ENCODE data around the gene RILPL1.
"Not testable (repeated sequence)": the region's sequence is repeated elsewhere in the genome, so short reads cannot be mapped to it uniquely, and the experiment has no call there.

Gene RILPL1

DNA sequence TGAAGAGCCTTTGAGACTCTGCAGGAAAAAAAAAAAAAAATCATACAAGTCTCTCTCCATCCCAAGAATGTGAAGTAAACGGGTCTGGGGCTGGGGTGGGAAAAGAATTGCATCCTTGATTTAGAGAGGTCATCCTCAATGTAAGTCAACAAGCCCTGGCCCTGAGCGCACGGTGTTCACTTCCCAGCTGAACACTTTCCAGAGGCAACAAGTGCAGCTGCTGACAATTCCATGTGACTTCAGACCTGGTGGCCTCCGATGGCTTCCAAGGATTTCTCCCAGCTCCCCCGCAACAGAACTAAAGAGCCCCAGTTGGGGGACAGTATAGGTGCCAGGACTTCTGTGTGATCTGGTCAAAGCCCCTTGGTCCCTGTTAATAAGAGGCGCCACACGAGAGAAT lies 2.4 kb downstream of the RILPL1 start:
- no peak for DNase-seq (ENCODE audit: low read depth in 1 of 2, low spot score in 1 of 2)

DNA sequence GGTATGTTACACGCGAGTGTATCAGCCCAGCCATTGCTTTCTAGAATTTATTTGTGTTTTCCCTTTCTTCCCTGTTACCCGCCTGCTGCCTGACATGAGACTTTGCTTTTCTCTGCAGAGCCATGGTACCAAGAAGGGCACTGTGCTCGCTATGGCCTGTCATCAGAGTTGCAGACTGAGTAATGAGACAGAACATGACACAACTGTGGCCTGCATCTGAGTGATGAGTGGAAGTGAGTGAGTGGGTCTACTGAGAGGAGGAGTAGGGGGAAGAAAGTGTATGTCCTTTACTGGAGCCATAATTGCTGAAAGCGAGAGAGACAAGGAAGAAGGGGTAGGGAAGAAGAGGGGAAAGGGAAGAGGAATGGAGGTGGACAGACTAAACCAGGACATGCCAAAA lies 2.9 kb downstream of the RILPL1 start:
- no peak for DNase-seq (ENCODE audit: low read depth in 1 of 2, low spot score in 1 of 2)

DNA sequence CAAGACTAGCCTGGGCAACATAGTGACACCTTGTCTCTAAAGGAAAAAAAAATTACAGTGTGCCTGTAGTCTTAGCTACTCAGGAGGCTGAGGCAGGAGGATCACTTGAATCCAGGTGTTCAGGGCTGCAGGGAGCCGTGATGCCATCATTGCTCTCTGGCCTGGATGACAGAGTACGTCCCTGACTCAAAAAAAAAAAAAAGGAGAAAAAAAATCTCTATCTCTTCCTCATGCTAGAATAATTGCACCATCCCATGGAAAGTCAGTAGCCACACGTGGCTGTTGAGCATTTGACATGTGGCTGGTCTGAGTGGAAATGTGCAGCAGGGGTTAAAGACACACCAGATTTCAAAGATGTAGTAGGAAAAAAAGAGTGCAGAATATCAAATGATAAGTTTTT lies 3.8 kb downstream of the RILPL1 start:
- no peak for DNase-seq (ENCODE audit: low read depth in 1 of 2, low spot score in 1 of 2)

DNA sequence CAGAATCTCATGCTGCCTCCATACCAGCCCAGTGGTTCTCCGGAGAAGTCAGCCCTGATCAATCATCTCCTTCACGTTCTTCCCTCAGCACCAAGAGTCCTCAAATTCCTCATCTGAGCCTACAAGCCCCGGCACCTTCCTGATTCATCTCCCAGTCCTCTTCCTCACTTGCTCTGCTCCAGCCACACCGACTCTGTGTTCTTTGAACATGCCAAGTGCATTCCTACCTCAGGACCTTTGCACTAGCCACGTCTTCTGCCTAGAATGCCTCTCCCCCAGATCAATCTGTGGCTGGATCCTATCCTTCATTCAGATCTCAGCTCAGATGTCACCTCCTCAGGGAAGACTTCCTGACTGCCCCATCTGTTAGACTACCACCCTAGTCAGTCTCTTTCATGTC lies 4.7 kb downstream of the RILPL1 start:
- DNase-seq (ENCODE audit: low read depth in 1 of 2, low spot score in 1 of 2), result no peak

DNA sequence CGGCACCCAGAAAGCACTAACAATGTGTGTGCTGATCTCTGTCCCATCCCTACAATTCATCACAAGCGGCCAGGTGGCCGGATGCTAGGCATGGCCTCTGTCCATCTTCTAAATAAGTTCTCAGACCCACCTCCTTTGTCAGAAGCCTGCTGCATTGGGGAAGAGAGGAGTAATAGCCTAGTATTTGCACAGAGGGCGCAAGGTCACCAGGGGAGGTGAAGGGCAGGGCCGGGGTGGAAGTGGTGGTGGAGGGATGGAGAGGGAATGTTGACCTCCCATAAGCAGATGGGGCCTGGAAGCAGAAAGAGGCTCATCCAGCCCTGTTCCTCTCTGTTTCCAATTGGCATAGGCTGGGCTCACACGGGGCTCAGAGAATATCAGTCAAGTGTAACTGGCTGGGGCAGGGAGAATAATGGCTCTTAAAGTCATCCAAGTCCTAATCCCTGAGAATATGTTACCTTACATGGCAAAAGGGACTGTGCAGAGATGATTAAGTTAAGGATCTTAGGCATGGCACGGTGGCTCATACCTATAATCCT lies 6.9 kb downstream of the RILPL1 start:
- no peak for DNase-seq (ENCODE audit: low read depth in 1 of 2, low spot score in 1 of 2)

DNA sequence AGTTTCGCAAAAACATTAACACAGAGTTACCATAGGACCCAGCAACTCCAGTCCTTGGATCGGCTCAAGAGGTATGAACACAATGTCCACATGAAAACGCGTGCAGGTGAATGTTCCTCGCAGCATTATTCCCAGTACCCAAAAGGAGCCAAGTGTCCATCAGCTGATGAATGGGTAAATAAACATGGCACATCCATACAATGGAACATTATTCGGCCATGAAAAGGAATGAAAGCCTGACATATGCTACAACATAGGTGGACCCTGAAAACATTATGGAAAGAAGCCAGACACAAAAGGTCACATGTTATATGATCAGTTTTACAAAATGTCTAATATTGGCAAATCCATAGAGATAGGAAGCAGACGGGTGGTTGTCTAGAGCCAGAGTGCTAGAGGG lies 9.1 kb downstream of the RILPL1 start:
- DNase-seq (ENCODE audit: low read depth in 1 of 2, low spot score in 1 of 2), result no peak

DNA sequence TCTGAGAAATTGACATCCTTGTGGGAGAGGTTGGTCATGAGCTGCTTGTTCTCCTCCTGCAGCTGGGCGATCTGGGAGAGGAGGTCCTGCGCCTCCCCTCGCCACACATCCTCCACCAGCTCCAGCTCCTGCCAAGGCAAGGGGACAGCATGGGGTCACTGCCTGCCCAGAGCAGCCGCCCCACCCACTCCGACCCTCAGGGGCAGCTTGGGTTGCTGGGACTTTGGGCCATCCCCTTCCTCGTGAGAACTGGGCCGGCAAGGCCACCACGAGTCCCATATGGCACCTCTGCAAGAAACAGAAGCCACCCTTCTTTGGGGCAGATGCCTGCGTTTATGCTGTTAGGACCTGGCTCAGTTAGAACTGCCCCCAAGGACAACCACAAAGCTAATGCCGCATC lies 10.0 kb downstream of the RILPL1 start:
- DNase-seq (ENCODE audit: low read depth in 1 of 2, low spot score in 1 of 2), result no peak

DNA sequence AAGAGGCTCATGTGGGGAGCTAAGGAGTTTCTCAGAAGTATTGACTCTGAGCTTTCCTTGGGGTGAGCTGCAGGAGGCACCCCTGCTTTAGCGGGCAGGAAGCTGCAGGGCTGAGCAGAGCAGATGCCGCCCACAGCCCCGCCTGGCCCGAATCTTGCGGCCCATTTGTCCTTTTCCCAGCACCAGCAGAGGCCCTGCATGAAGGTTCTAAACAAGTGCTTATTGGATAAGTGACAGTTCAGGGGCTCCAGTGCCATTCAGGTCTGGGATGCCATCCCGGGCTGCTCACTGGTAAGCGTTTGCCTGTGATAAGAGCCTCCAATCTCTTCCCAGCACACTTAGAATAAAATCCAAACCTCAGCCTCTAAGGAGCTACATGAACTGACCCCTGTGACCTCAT lies 11.4 kb downstream of the RILPL1 start:
- no peak for DNase-seq (ENCODE audit: low read depth in 1 of 2, low spot score in 1 of 2)

DNA sequence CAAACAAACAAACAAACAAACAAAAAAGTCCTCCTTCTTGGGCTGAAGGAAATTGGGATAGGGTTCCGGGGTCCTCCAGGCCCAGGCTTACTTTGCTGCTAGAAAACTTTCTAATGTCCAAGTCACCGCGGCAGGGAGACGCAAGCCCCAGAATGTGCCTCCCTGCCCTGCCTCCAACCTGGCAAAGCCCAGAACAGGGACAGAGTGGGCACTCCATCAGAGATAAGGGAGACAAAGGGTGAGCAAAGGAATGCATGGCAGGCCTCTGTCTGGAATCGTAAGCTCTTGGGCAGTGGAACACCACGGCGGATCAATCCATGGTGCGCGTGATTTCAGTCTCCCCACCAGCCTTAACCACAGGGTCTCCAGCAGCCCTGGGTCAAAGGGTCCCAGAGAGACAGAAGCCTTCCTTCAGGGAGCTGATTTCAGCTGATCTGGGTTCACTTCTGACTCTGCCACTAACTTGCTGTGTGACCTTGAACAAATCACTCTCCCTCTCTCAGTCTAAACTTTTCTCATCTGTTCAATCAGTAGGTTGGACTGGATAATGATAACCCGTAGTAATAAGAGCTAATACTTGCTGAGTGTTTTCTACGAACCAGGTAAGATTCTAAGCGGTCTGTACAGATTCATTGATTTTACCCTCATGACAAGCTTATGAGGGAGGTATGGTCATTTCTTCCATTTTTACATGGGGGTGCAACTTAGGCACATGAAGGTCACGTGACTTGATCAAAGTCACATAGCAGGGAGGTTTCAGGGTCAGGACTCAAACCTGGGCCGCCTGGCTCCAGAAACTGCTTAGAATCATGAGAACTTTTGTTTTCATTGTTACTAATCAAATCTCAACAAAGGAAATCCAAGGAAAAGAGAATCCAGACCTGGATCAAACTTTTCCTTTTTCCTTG lies 12.7 kb downstream of the RILPL1 start:
- no peak for DNase-seq (ENCODE audit: low read depth in 1 of 2, low spot score in 1 of 2)

DNA sequence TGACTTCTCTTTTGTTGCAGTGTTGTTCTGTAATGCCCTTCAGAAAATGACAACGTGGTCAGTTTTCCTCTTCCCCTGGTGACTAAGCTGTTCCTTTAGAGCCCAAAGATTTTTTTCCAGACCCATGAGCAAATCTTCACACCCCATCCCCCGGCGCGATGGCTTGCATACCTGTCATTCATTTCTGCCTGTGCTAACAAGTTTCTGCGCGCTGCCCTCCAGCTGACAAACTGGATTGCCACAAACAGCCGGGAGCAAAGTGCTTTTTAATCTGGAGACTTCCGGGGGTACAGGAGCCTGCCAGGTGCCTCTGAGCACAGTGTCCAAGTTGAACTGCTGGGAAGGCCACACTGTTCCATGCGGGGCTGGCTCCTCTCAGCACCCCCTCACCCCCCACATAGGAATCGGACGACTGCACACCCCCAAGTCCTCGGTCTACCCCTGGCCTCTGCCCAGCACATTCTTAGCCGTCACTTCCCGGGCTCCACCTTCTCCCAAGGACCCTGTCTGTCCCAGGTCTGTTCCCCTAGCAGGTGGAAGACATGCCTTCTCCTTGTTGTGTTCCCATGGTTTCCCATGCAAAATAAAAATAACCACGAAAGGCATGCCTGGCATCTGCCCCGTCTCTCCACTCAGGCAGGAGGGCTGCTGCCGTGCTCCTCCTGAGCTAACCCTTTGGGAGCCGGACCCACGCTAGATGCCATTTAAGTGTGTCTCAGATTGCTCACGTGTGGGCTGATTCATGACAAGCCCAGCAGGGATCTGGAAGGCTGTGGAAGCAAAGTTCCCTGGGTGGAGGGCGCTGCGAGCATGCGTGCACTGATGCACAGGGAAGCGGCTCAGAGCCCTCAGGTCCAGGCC lies 14.1 kb downstream of the RILPL1 start:
- no peak for DNase-seq (ENCODE audit: low read depth in 1 of 2, low spot score in 1 of 2)

DNA sequence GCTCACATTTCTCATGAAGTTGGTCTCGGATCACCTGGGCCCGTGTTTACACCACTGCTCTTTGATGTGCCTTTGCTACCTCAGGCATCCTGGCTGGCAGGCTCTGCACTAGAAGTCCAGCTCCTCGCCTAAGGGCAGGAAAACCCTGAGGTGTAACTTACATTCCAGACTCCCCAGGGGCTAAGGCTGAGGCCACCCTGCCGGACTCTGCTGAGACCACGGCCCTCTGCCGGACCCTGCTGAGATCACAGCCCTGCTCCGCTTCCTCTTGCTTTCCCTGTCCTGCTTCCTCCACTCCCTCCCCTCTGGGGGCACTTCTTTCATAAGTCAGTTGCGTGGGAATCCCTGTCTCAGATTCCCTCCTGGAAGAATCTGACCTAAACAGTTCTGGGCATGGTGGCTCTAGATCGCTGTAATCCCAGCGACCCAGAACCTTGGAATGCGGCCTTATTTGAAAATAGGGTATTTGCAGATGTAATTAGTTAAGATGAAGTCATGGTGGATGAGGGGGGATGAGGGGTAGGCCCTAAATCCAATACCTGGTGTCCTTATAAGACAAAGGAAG lies 17.2 kb downstream of the RILPL1 start:
- DNase-seq (ENCODE audit: low read depth in 1 of 2, low spot score in 1 of 2), result no peak

DNA sequence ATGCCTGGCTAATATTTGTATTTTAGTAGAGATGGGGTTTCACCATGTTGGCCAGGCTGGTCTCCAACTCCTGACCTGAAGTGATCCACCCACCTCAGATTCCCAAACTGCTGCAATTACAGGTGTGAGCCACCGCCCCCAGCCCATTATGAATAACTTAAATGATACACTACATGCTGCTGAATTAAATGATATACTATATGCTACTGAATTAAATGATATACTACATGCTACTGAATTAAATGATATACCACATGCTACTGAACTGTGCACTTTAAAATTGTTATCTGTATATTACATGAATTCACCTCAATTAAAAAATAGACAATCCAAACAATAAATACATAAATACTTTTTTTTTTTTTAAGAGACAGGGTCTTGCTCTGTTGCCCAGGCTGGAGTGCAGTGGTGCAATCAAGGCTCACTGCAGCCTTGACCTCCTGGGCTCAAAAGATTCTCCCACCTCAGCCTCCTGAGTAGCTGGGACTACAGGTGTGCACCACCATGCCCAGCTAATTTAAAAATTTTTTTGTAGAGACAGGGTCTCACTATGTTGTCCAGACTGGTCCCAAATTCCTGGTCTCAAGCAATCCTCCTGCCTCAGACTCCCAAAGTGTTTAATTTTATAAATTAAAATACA lies 18.8 kb downstream of the RILPL1 start:
- not testable (repeated sequence) for DNase-seq (ENCODE audit: low read depth in 1 of 2, low spot score in 1 of 2)

DNA sequence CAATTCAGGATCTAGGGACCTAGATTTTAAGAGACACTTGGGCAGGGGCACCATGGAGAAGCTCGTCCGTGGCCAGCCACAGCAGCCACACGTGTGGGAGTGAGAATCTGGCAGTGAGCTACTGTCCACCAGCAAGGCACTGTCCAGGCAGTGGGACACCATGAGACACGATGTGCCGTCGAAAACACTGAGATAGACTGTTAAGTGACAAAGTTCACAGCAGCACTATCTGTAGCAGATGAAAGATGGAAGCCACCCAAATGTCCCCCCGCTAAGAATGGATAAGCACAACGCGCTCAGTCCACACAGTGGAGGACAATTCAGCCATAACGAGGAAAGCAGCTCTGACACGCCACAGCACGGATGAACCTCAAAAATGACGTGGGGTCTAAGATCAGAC lies 19.7 kb downstream of the RILPL1 start:
- DNase-seq (ENCODE audit: low read depth in 1 of 2, low spot score in 1 of 2), result no peak

DNA sequence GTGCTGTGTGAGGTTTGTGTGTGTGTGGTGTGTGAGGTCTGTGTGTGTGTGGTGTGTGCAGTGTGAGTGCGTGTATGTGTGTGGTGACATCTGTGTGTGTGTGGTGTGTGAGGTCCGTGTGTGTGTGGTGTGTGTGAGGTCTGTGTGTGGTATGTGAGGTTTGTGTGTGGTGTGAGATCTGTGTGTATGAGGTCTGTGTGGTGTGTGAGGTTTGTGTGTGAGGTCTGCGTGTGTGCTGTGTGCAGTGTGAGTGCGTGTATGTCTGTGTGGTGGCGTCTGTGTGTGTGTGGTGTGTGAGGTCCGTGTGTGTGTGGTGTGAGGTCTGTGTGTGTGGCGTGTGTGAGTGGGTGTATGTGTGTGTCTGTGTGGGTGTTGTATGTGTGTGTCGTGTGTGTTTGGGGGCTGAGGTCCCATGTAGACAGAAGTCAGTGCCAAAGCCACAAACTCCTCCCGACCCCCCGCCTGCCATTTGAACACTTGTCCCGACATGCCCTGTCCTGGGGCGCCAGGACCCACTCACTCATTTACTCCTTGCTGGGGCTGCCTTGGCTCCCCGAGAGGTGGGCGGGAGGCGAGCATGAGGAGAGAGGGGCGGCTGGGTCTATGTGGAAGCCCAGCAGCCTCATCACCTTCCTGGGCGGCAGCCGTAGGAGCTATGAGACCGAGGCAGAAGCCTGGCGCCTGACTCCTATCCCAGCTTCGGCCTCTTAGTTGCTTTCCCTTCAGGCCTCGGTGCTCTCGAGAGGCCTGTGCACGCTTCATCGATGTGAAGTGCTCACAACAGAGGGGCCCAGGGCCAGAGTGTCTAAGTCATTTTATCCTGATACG lies 20.5 kb downstream of the RILPL1 start:
- no peak for DNase-seq (ENCODE audit: low read depth in 1 of 2, low spot score in 1 of 2)

DNA sequence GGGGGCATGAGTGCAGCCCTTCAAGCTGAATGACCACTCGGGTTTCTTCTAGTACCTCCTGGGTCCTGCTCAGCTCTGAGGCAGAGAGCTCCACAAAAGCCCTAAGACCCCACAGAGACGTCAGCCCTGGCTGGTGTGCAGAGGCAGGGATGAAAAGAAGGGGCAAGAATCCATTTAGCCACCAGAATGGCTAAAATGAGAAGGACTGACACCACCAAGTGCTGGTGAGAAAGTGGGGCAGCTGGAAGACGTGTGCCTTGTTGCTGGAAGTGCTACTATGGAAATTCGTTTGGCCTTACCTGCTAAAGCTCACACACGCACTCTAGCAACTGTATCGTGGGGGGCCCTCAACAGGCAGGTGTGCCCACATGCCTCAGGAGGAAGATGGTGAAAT lies 26.7 kb downstream of the RILPL1 start:
- no peak for DNase-seq (ENCODE audit: low read depth in 1 of 2, low spot score in 1 of 2)

DNA sequence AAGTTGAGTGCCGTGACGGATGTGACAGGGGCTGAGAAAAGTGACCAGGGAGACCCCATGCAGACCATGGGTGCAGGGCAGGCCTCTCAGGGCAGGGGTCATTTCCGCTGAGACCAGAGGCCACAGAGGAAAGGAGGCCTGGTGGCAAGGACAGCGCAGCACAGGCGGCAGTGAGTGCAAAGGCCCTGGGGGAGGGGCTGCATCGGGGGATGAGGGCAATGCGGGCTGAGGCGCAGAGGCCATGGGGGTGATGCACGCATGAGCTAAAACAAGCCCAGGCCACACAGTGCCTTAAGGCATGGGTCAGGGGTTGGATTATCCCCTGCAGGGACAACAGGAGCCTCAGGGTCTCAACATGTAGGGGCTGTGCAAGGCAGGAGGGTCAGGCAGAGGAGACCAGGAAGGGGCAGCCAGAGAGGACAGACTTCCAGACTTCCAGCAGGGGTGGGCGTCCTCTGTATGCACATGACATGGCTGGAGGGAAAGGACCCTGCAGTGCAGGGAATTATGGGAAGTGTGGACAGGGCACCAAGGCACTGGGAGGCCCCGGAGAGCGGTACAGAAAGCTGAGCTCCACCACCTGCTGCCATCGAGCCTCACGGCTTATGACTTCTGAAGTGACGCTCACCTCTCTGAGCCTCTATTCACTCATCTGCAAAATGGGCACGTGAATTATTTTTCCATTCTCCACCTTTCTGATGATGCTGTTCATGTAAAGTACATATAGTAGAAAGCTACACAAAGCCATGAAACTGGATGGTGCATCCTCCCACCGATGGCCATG lies 27.3 kb downstream of the RILPL1 start:
- no peak for DNase-seq (ENCODE audit: low read depth in 1 of 2, low spot score in 1 of 2)

DNA sequence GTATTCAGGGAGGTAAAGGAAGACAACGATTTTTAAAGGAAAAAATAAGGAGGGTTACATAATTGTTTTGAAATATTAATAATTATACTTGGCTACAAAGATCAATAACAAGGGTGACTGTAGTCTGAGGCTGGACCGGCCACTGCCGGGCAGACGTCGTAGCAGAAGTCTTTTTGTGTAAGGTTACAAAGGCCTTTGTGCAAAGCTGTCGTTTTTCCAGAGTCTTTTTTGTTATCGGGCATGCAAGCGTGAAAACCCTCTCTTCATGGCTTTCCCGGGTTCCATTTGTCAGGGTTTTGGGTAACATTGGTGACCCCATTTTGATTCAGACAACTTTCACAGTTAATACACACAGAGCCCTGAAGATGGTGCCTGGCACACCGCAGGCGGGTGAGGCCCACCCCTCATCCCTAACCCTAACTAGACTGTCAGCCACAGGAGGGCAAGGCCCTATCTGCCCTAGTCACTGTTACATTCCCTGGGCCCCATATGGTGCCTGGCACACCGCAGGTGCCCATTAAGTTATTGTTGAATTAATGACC lies 31.3 kb downstream of the RILPL1 start:
- no peak for DNase-seq (ENCODE audit: low read depth in 1 of 2, low spot score in 1 of 2)

DNA sequence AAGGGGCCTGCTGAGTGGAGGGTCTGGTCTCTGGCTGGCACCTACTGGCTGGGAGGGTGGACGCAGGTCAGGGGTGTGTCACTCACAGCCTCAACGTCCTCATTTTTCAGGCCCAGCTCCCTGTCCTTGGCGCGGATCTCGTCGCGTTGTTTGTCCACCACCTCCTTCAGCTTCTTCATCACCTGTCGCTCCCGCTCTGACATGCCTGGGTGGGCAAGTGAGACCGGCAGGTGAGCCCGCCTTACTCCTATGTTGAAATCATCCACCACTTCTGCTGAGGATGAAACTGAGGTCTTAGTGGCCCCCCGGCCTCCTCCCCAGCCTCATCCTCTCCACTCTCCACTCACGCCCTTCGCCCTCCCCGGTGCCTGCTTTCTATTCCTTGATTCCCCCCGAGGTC lies 34.2 kb downstream of the RILPL1 start:
- DNase-seq (ENCODE audit: low read depth in 1 of 2, low spot score in 1 of 2), result no peak

DNA sequence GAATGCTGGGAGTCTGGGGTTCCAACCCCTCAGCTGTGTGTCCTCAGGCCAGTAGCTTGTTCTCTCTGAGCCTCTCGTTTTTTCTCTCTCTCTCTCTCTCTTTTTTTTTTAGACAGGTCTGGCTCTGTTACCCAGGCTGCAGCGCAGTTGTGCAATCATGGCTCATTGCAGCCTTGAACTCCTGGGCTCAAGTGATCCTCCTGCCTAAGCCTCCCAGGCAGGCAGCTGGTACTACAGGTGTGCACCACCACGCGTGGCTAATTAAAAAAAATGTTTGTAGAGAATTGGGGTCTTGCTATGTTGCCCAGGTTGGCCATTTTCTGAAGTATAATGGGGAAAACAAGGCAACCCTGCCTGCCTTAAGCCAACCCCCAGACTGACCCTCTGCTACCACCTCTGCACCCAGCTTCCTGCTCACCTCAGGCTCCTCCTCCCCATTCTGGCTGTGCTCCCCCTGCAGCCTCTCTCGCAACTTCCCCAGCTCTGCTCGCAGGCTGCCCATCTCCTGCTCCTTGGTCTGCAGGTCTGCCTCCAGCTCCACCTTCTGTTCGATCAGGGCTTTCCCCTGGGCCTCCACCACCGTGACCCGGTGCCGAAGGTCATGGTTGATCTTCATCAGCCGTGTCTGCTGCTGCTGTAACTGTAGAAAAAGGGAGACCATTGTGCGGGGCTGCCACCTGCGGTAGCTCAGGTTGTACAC lies 35.2 kb downstream of the RILPL1 start:
- DNase-seq (ENCODE audit: low read depth in 1 of 2, low spot score in 1 of 2), result no peak

All from activated T-helper 1 cell treated with anti-CD3 and anti-CD28 coated beads, Interleukin-2, amount 50 U/mL, for 16 hours (primary cell).